ENCODE measurements around the gene STK32C. TPM values are rescaled to one million over a fixed set of nuclear protein-coding genes. Genes with fewer than 3 reads are reported as not detected.

The STK32C gene
- total and polyA plus RNA-seq, 10 of the 15 experiments (the other 5 are each of a cell fraction or from before 2014, with no cell fraction given), result 1.5 to 18.1 (median 6.4) TPM

DNA sequence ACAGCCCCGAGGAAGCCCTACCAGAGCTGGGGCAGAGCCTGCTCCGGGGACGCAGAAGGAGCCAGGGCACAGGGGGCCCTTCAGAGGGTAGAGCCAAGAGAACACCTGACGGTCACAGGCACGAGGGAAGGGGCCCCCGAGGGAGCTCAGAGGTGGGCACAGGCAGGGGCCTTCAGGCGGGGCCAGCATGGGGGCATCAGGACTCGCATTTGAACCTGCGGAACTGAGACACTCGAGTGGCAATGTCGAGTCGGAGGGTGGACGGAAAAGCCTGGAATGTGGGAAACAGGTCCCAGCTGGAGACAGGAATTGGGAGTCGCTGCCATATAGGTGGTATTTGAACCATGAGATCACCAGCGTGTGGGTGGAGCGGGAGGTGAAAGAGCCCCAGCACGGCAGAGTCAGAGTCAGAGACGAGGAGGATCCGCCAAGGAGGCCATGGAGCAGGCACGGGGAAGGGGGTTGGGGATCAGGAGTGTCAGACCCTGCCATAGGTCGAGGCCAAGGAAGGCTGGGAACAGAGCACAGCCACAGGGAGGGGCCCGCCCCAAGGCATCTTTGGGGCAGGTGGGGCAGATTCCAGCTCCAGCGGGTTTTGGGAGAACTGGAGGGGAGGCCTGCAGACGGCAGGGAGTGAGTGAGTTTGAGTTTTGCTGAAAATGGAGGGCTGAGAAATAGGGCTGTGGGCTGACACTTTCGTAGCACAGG lies 13.8 kb downstream of the STK32C start:
- BruUV-seq (replicated peaks), result no TSS peak
- no peak for FAIRE-seq
- Histone ChIP-seq H2AFZ (ENCODE audit: control insufficient read depth, low read depth, low read length) (no peak overlapping the region), H3K79me2 (ENCODE audit: control insufficient read depth, insufficient read depth, low read length) (no peaks in the 10 kb centered on the region), H4K20me1 (ENCODE audit: control insufficient read depth, insufficient read depth) (no peaks in the 10 kb centered on the region), H3K9ac (ENCODE audit: control insufficient read depth, insufficient read depth, low read length) (no peak overlapping the region), H3K9me3 (replicated peaks; ENCODE audit: control insufficient read depth, insufficient read depth, low read length) (no peaks in the 10 kb centered on the region), H3K27ac (ENCODE audit: control insufficient read depth, insufficient read depth) (no peak overlapping the region), H3K4me1 (ENCODE audit: control insufficient read depth, insufficient read depth, low read length) (no peaks in the 10 kb centered on the region), H3K4me2 (ENCODE audit: control insufficient read depth, insufficient read depth) (no peak overlapping the region), H3K4me3 (no peak overlapping the region), H3K27me3 (replicated peaks in 1 of 2; ENCODE audit: control insufficient read depth in 2 of 2, insufficient read depth in 2 of 2, low read length in 1 of 2) (no peaks in the 10 kb centered on the region; a peak in 1 of 4 replicates), H3K36me3 (ENCODE audit: control insufficient read depth in 2 of 2, insufficient read depth in 2 of 2, low read length in 1 of 2) (no peaks in the 10 kb centered on the region)
- no peak for DNase-seq (ENCODE audit: low read depth, low spot score)
- POLR2A ChIA-PET, result no interaction called here
- no peak for TF ChIP-seq SUPT20H (IDR thresholded peaks at IDR 0.05; ENCODE audit: borderline replicate concordance, control insufficient read depth, low read depth, low read length)
- no peak for TF ChIP-seq HDAC6 (IDR thresholded peaks at IDR 0.05; ENCODE audit: unreplicated experiment)
- TF ChIP-seq EP300 (IDR thresholded peaks at IDR 0.05; ENCODE audit: borderline replicate concordance in 1 of 2, control insufficient read depth in 1 of 2, low read depth in 2 of 2, low read length in 2 of 2), result no peak
- TF ChIP-seq, protein P1, sequence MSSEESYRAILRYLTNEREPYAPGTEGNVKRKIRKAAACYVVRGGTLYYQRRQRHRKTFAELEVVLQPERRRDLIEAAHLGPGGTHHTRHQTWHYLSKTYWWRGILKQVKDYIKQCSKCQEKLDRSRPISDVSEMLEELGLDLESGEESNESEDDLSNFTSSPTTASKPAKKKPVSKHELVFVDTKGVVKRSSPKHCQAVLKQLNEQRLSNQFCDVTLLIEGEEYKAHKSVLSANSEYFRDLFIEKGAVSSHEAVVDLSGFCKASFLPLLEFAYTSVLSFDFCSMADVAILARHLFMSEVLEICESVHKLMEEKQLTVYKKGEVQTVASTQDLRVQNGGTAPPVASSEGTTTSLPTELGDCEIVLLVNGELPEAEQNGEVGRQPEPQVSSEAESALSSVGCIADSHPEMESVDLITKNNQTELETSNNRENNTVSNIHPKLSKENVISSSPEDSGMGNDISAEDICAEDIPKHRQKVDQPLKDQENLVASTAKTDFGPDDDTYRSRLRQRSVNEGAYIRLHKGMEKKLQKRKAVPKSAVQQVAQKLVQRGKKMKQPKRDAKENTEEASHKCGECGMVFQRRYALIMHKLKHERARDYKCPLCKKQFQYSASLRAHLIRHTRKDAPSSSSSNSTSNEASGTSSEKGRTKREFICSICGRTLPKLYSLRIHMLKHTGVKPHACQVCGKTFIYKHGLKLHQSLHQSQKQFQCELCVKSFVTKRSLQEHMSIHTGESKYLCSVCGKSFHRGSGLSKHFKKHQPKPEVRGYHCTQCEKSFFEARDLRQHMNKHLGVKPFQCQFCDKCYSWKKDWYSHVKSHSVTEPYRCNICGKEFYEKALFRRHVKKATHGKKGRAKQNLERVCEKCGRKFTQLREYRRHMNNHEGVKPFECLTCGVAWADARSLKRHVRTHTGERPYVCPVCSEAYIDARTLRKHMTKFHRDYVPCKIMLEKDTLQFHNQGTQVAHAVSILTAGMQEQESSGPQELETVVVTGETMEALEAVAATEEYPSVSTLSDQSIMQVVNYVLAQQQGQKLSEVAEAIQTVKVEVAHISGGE (CRISPR knock-in tag; IDR thresholded peaks at IDR 0.05), result no peak
- CTCF ChIA-PET, result no interaction called here
- ATAC-seq, result no peak
- in situ Hi-C loops (cut with MboI) (no loop called here), intact Hi-C loops (cut with micrococcal nuclease; ENCODE audit: unreplicated experiment) (no loop called here)
- RAD21 ChIA-PET (ENCODE audit: unreplicated experiment), result no interaction called here
- WGBS (ENCODE audit: insufficient coverage, insufficient replicate concordance, low lambda C conversion rate, missing lambda C conversion rate), result 47% methylated on average over 25 of the region's 25 CpGs
- SMC1A ChIA-PET (ENCODE audit: uncharacterized antibody, unreplicated experiment), result no interaction called here

All from GM12878 (cell line).